Umbilical cord (tissue), 2 donors: ENCODE results near the gene SSU72. TPM values are rescaled to one million over a fixed set of nuclear protein-coding genes. Genes with fewer than 3 reads are reported as not detected.
"Not testable (repeated sequence)": the region's sequence is repeated elsewhere in the genome, so short reads cannot be mapped to it uniquely, and the experiment has no call there.

ENCODE experiments used
- DNase-seq: peaks from one replicate; pipeline ENCODE4 v3.0.0-alpha.2; 2015; ENCODE audit warnings: low spot score
- total RNA-seq: library from RNA; depleted of rRNA; stranded (reverse); fragments of >200 nt; gene quantifications from one replicate; pipeline ENCODE4 v1.2.3, GENCODE V29; 2014; ENCODE audit warnings: low replicate concordance; ENCODE audit not compliant: insufficient read depth

SSU72 gene
- total RNA-seq, 1 donor from 2014 or later = 44.3 TPM

GRCh38 chr1:1529321-1529720 lies 45.3 kb downstream of the SSU72 start:
- no peak for DNase-seq

GRCh38 chr1:1528301-1529267 lies 46.1 kb downstream of the SSU72 start:
- no peak for DNase-seq

GRCh38 chr1:1527092-1527816 lies 47.4 kb downstream of the SSU72 start:
- DNase-seq = no peak

- DNase-seq = not testable (repeated sequence)
Observed at GRCh38 chr1:1526476-1526875, 48.2 kb downstream of the SSU72 start.

GRCh38 chr1:1524750-1525383 lies 49.8 kb downstream of the SSU72 start:
- not testable (repeated sequence) for DNase-seq

- not testable (repeated sequence) for DNase-seq
Observed at GRCh38 chr1:1523651-1524050, 51.0 kb downstream of the SSU72 start.

- not testable (repeated sequence) for DNase-seq
Observed at GRCh38 chr1:1523226-1523625, 51.4 kb downstream of the SSU72 start.

- DNase-seq = not testable (repeated sequence)
Observed at GRCh38 chr1:1522536-1522935, 52.1 kb downstream of the SSU72 start.

GRCh38 chr1:1521331-1521730 lies 53.3 kb downstream of the SSU72 start:
- no peak for DNase-seq

GRCh38 chr1:1519805-1520505 lies 54.7 kb downstream of the SSU72 start:
- not testable (repeated sequence) for DNase-seq

- not testable (repeated sequence) for DNase-seq
Observed at GRCh38 chr1:1518621-1519007, 56.0 kb downstream of the SSU72 start.

GRCh38 chr1:1517973-1518620 lies 56.6 kb downstream of the SSU72 start:
- DNase-seq = no peak

GRCh38 chr1:1516923-1517322 lies 57.7 kb downstream of the SSU72 start:
- not testable (repeated sequence) for DNase-seq

GRCh38 chr1:1514376-1514775 lies 60.3 kb downstream of the SSU72 start:
- not testable (repeated sequence) for DNase-seq

GRCh38 chr1:1513675-1514074 lies 61.0 kb downstream of the SSU72 start:
- not testable (repeated sequence) for DNase-seq

- DNase-seq = not testable (repeated sequence)
Observed at GRCh38 chr1:1512425-1512824, 62.2 kb downstream of the SSU72 start.

- DNase-seq = peak; percentile 99
Observed at GRCh38 chr1:1511533-1512285, 63.0 kb downstream of the SSU72 start, which contains the start of gene ATAD3A. TSS of gene ATAD3A (plus strand) at chr1:1512162. CDS start at chr1:1512269, 107 bp downstream.

- no peak for DNase-seq
Observed at GRCh38 chr1:1510912-1511532, 63.6 kb downstream of the SSU72 start.

GRCh38 chr1:1509465-1509850 lies 65.2 kb downstream of the SSU72 start:
- not testable (repeated sequence) for DNase-seq
